Measurements from ENCODE around the gene MICOS13. TPM values are rescaled to one million over a fixed set of nuclear protein-coding genes. Genes with fewer than 3 reads are reported as not detected.

MICOS13 gene
- total and polyA plus RNA-seq, 10 donors = 15.7 to 89.5 (median 38.0) TPM

GRCh38 chr19:5684694-5685430 is 4.5 kb upstream of the MICOS13 start:
- Histone ChIP-seq H3K4me3 (no peak overlapping the region), H3K27ac (no peak overlapping the region), H3K9me3 (no peaks in the 10 kb centered on the region), H3K36me3 (no peaks in the 10 kb centered on the region), H3K4me1 (peaks cover 12 to 54% (median 33%) of the 10 kb centered on the region in 6 donors), H3K27me3 (replicated peaks in 1 of 7) (no peaks in the 10 kb centered on the region)
- intact Hi-C loops (cut with DNase I; ENCODE audit: low total_unique reads) = no loop called here
- 83 to 91% (median 86%) methylated on average over 15 to 22 of the region's 22 CpGs for WGBS, 5 donors
- no peak for TF ChIP-seq POLR2AphosphoS5 (IDR thresholded peaks at IDR 0.05)
- TF ChIP-seq POLR2A (IDR thresholded peaks at IDR 0.05) = no peak
- TF ChIP-seq CTCF (IDR thresholded peaks at IDR 0.05 in 8 of 11, conservative IDR thresholded peaks at IDR 0.05 in 3 of 11) = no peak
- DNase-seq = no peak

GRCh38 chr19:5683177-5683886 is 3.0 kb upstream of the MICOS13 start:
- WGBS, 5 donors = 91 to 95% (median 92%) methylated on average over 10 of the region's 10 CpGs
- intact Hi-C loops (cut with DNase I; ENCODE audit: low total_unique reads) = no loop called here

GRCh38 chr19:5682107-5682482 is 1.8 kb upstream of the MICOS13 start:
- TF ChIP-seq POLR2AphosphoS5 (IDR thresholded peaks at IDR 0.05) (no peak), POLR2A (IDR thresholded peaks at IDR 0.05) (no peak), CTCF (IDR thresholded peaks at IDR 0.05 in 8 of 11, conservative IDR thresholded peaks at IDR 0.05 in 3 of 11) (no peak)
- Histone ChIP-seq H3K4me1 (peaks cover 14 to 47% (median 30%) of the 10 kb centered on the region in 6 donors), H3K36me3 (peaks cover 0 to 16% (median 6%) of the 10 kb centered on the region in 6 donors), H3K9me3 (no peaks in the 10 kb centered on the region), H3K27me3 (replicated peaks in 1 of 7) (no peaks in the 10 kb centered on the region), H3K4me3 (no peak overlapping the region), H3K27ac (no peak overlapping the region)
- no peak for DNase-seq
- intact Hi-C loops (cut with DNase I; ENCODE audit: low total_unique reads) = no loop called here
- WGBS, 5 donors = 86 to 94% (median 89%) methylated on average over 3 of the region's 3 CpGs

More at GRCh38 chr19:5683177-5683886, 3.0 kb upstream of the MICOS13 start:
- Histone ChIP-seq H3K4me1 (peaks cover 19 to 55% (median 39%) of the 10 kb centered on the region in 6 donors), H3K4me3 (no peak overlapping the region), H3K9me3 (no peaks in the 10 kb centered on the region), H3K27me3 (replicated peaks in 1 of 7) (no peaks in the 10 kb centered on the region), H3K36me3 (peaks cover 0 to 6% (median under 1%) of the 10 kb centered on the region in 6 donors), H3K27ac (no peak overlapping the region)
- DNase-seq = no peak
- TF ChIP-seq POLR2AphosphoS5 (IDR thresholded peaks at IDR 0.05) = no peak

GRCh38 chr19:5681391-5682106 is 1.2 kb upstream of the MICOS13 start:
- 65 to 68% (median 68%) methylated on average over 17 of the region's 17 CpGs for whole genome bisulfite sequencing, 5 donors
- peak overlapping the region in 7 of 8 donors; percentile 54 to 97 (median 85) for H3K4me3 ChIP-seq
- DNase-seq = no peak
- TF ChIP-seq POLR2A (IDR thresholded peaks at IDR 0.05) (no peak), POLR2AphosphoS5 (IDR thresholded peaks at IDR 0.05) (no peak), CTCF (IDR thresholded peaks at IDR 0.05 in 8 of 11, conservative IDR thresholded peaks at IDR 0.05 in 3 of 11) (no peak)
- no peaks in the 10 kb centered on the region for H3K27me3 ChIP-seq (replicated peaks in 1 of 7)
- peaks cover 12 to 42% (median 28%) of the 10 kb centered on the region in 6 donors for H3K4me1 ChIP-seq
- H3K9me3 ChIP-seq = no peaks in the 10 kb centered on the region
- peaks cover 0 to 21% (median 6%) of the 10 kb centered on the region in 6 donors for H3K36me3 ChIP-seq
- peak overlapping the region in 5 of 8 donors; percentile 84 to 94 (median 93) for H3K27ac ChIP-seq
- intact Hi-C loops (cut with DNase I; ENCODE audit: low total_unique reads) = no loop called here
